GM21360 (cell line): ENCODE data around the gene VTI1A.

Experiments used
- ATAC-seq: cut with Tn5 transposase; IDR thresholded peaks from one replicate; pipeline ENCODE4 v1.9.1; 2021; ENCODE audit warnings: mild to moderate bottlenecking, moderate library complexity; ENCODE audit not compliant: unreplicated experiment

Gene VTI1A

GRCh38 chr10:112746329-112746728 is 299.3 kb downstream of the VTI1A start:
- no peak for ATAC-seq

GRCh38 chr10:112750427-112751167 is 303.6 kb downstream of the VTI1A start:
- ATAC-seq = no peak

- ATAC-seq = no peak
Observed at GRCh38 chr10:112751651-112752050, 304.6 kb downstream of the VTI1A start.

DNA sequence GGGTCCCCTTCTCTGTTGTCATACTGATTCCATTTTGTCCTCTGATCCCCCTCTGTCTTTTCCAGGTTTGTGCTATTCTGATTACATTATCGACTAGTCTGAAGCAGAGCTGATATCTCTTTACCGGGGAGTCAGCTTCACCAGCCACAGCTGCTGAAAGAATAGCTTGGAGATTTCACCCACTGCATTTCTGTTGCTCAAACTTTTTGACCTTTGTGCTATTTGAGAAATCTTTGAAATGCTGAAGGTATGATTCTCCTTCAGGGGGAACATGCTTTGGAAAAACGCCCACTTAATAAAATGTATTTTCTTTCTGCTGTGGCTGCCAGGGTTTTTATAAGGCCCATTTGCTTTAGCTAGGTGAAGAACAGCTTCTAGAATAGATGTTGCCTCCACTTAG is 305.3 kb downstream of the VTI1A start:
- ATAC-seq = no peak

DNA sequence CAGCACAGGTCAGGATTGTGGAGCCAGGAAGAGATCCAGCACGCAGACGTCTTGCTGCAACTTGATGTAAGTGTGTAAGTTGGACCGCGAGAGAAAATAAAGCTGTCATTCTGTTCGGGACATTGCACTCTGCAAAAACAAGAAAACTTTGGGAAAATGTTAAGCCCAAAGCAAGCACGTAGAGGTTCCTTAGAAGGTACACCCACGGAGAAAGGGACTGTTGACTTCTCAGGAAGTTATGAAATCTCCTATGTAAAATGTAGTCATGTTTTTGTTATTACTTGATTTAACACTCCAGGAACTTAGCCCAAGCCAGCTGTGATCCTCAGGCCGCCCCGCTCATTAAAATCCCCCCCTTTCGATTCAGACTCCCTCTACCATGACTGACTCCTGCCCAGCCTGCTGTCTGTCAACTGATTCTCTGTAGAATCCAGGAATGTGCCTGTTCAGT is 307.0 kb downstream of the VTI1A start:
- ATAC-seq = no peak

GRCh38 chr10:112755446-112756234 is 308.6 kb downstream of the VTI1A start:
- ATAC-seq = no peak

DNA sequence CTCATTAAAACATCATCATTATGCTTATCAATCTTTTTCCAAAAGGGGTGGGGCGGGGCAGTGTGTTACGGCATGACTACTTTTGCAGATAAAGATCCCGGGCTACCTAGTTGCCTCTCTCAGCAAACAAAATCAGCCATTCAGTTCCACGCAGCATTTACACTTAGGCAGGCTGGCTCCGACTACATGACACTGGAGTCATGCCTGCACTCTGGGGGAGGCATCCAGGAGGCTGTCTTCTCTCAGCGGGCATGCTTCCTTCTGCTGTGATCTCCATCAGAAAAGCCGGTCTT is 309.2 kb downstream of the VTI1A start:
- no peak for ATAC-seq

- no peak for ATAC-seq
Observed at GRCh38 chr10:112758961-112759360, 311.9 kb downstream of the VTI1A start.

GRCh38 chr10:112759496-112759895 is 312.5 kb downstream of the VTI1A start:
- no peak for ATAC-seq

- ATAC-seq = no peak
Observed at GRCh38 chr10:112761256-112761655, 314.2 kb downstream of the VTI1A start.

- no peak for ATAC-seq
Observed at GRCh38 chr10:112763916-112764520, 317.0 kb downstream of the VTI1A start.

GRCh38 chr10:112765717-112766235 is 318.8 kb downstream of the VTI1A start:
- no peak for ATAC-seq

- no peak for ATAC-seq
Observed at GRCh38 chr10:112766636-112767035, 319.6 kb downstream of the VTI1A start.

DNA sequence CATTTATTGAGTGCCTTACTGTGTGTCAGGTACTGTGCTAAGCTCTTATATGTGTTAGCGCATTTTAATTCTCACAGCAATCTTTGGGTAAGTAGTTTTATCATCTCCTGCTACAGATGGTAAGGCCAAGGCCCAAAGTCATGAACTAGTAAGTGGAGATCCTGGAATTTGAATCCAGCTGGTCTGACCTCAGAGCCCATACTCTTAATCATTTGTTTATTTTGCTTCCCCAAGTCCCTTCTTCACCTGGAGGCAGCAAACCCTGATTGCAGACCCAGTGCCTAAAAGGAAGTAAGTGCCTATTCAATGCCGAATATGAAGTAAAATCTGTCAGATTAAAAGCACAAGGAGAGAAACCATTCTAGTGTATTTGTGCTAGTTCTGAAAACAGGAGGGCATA is 320.1 kb downstream of the VTI1A start:
- no peak for ATAC-seq

DNA sequence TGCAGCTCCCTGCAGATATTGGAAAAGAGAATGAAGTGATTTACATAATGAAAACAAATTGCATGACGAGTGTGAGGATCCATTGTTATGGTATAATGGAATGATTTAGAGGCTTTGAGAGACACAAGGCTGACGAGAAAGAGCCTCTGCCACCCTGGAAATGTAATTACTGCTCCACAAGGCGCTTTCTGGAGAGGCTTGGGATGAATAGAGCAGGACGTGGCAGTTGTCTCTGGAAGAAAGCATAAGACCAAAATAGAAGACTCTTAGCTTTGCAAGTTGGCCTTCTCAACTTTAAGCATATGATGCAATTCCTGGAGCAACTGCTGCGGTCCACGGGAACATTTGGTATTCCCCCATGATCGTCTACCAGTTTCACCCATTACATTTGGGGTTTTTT is 321.1 kb downstream of the VTI1A start:
- no peak for ATAC-seq

GRCh38 chr10:112769081-112769480 is 322.1 kb downstream of the VTI1A start:
- ATAC-seq = no peak

- ATAC-seq = no peak
Observed at GRCh38 chr10:112769611-112770370, 322.8 kb downstream of the VTI1A start.

DNA sequence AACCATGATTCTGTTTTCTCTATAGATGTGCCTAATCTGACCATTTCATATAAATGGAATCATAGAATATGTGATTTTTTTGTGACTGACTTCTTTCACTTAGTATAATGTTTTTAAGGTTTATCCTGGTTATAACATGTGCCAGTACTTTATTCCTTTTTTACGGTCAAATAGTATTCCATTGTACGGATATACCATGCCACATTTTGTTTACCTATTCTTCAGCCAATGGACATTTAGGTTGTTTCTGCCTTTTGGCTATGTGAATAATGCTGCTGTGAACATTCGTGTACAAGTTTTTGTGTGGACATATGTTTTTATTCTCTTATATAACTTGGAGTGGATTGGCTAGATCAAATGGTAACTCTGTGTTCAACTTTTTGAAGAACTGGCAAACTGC is 324.7 kb downstream of the VTI1A start:
- ATAC-seq = no peak

GRCh38 chr10:112773783-112774182 is 326.8 kb downstream of the VTI1A start:
- ATAC-seq = no peak

DNA sequence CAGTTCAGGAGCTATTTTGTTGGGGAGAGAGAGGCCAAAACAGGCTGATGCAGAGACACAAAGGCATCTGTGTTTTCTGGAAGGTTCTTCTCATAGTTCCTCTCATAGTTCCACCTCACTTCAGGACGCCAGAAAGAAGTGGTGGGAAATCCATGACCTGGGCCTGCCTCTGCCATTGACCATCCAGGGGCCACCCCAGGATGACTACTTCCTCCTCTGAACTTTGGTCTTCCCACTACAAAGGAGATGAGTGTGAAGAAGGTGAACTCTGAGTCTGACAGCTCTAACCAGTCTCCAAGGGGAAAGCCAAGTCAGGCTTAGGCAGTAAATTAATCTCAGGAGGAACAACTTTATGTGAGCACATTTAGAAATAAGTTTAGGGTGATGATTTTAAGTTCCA is 327.2 kb downstream of the VTI1A start:
- ATAC-seq = no peak

DNA sequence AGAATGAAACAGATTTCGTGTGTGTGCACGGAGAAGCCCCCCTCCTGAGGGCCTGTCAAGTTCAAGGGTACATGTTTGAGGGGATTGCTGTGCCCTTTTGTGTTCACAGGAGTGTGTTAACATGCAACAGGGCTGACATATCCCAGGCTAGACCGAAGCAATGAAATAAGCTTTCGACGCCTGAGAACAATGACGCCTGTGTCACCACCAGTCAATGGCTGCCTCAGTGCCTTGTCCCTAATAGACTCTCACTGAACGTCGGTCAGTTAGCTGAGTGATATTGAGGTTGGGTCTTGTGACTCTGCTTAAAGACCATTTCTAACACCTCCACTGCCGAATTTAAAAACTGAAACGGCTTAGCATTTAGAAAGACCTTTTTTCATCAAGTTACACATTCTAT is 327.8 kb downstream of the VTI1A start:
- ATAC-seq = no peak
